Measurements from ENCODE around the gene INPP5A. TPM values are rescaled to one million over a fixed set of nuclear protein-coding genes. Genes with fewer than 3 reads are reported as not detected.
"Not testable (repeated sequence)": the region's sequence is repeated elsewhere in the genome, so short reads cannot be mapped to it uniquely, and the experiment has no call there.

Gene INPP5A
- total RNA-seq, 6 donors from 2014 or later, result 28.6 to 81.7 (median 44.8) TPM

GRCh38 chr10:132742167-132742836, 204.7 kb downstream of the INPP5A start:
- no peaks in the 10 kb centered on the region for H3K9me3 ChIP-seq
- TF ChIP-seq EP300 (IDR thresholded peaks at IDR 0.05), result no peak
- 91 to 92% methylated on average over 12 to 27 of the region's 27 CpGs for WGBS, 2 donors

GRCh38 chr10:132742837-132743194, 205.2 kb downstream of the INPP5A start:
- Histone ChIP-seq H3K4me1 (no peaks in the 10 kb centered on the region), H3K27ac (no peak overlapping the region), H3K36me3 (peaks cover 0 to 28% (median 13%) of the 10 kb centered on the region in 4 donors), H3K4me3 (no peak overlapping the region), H3K27me3 (no peaks in the 10 kb centered on the region), H3K9me3 (no peaks in the 10 kb centered on the region)
- 87 to 89% methylated on average over 11 to 12 of the region's 12 CpGs for WGBS, 2 donors
- no peak for ATAC-seq (ENCODE audit: low FRiP score in 2 of 2)
- TF ChIP-seq EP300 (IDR thresholded peaks at IDR 0.05) (no peak), POLR2A (IDR thresholded peaks at IDR 0.05) (no peak), POLR2AphosphoS5 (IDR thresholded peaks at IDR 0.05) (no peak), CTCF (IDR thresholded peaks at IDR 0.05) (no peak)
- DNase-seq, result peak in 1 of 2 donors; percentile 50

More at GRCh38 chr10:132742167-132742836, 204.7 kb downstream of the INPP5A start:
- DNase-seq (peak in 1 of 2 donors; percentile 59), ATAC-seq (ENCODE audit: low FRiP score in 2 of 2) (no peak)
- Histone ChIP-seq H3K27ac (no peak overlapping the region), H3K27me3 (no peaks in the 10 kb centered on the region), H3K4me1 (no peaks in the 10 kb centered on the region), H3K4me3 (no peak overlapping the region), H3K36me3 (peaks cover 0 to 28% (median 13%) of the 10 kb centered on the region in 4 donors)

GRCh38 chr10:132743196-132743924, 205.8 kb downstream of the INPP5A start:
- H3K27me3 ChIP-seq, H3K9me3 ChIP-seq, H3K4me3 ChIP-seq, H3K27ac ChIP-seq, H3K4me1 ChIP-seq: not testable (repeated sequence)
- ATAC-seq (ENCODE audit: low FRiP score in 2 of 2) (peak in 1 of 2 donors; percentile 77), DNase-seq (peak in 1 of 2 donors; percentile 53)
- H3K36me3 ChIP-seq, result peaks cover 0 to 26% (median 13%) of the 10 kb centered on the region in 4 donors
- WGBS, 2 donors, result 78 to 89% methylated on average over 15 to 25 of the region's 30 CpGs

DNA sequence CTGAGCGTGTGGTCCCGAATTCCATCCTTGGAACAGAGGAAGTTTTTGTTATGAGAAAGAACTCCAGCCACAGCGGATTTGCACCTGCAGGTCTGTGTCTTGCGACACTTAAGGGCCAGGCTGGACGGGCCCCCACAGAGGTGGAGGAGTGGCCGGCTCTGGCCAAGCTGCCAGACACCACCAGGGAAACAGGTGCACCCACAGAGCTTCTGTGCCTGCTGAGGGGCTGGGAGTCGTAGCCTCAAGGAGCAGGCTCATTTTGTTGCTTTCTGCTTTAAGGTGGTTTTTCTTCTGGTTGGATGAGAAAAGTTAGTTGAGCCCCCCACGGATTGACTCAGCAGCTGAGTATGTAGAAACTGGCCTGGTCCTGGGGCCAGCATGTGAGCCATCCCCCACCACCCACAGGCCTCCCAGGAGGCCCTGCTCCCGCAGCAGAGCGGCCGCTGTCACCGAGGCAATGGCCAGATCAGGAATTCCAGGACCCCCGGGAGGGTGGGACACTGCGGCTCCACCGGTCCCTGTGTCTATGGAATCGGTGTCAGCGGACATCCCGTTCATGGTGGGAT, 206.4 kb downstream of the INPP5A start:
- DNase-seq, result peak in 1 of 2 donors; percentile 48
- 91 to 92% methylated on average over 16 to 18 of the region's 18 CpGs for WGBS, 2 donors
- Histone ChIP-seq H3K4me3 (no peak overlapping the region), H3K4me1 (no peaks in the 10 kb centered on the region), H3K36me3 (peaks cover 0 to 26% (median 12%) of the 10 kb centered on the region in 4 donors), H3K27me3 (no peaks in the 10 kb centered on the region), H3K9me3 (no peaks in the 10 kb centered on the region), H3K27ac (no peak overlapping the region)
- ATAC-seq (ENCODE audit: low FRiP score in 2 of 2), result no peak
- no peak for TF ChIP-seq EP300 (IDR thresholded peaks at IDR 0.05)
- no peak for TF ChIP-seq POLR2A (IDR thresholded peaks at IDR 0.05)
- TF ChIP-seq POLR2AphosphoS5 (IDR thresholded peaks at IDR 0.05), result no peak
- no peak for TF ChIP-seq CTCF (IDR thresholded peaks at IDR 0.05)

GRCh38 chr10:132744839-132745238, 207.3 kb downstream of the INPP5A start:
- 98 to 100% methylated on average over 7 to 19 of the region's 19 CpGs for WGBS, 2 donors
- H3K4me3 ChIP-seq, result no peak overlapping the region
- H3K27me3 ChIP-seq, result no peaks in the 10 kb centered on the region
- DNase-seq (peak in 1 of 2 donors; percentile 67), ATAC-seq (ENCODE audit: low FRiP score in 2 of 2) (no peak)
- H3K4me1 ChIP-seq, result no peaks in the 10 kb centered on the region
- TF ChIP-seq POLR2A (IDR thresholded peaks at IDR 0.05) (no peak), POLR2AphosphoS5 (IDR thresholded peaks at IDR 0.05) (no peak), CTCF (IDR thresholded peaks at IDR 0.05) (no peak), EP300 (IDR thresholded peaks at IDR 0.05) (no peak)
- H3K9me3 ChIP-seq, result no peaks in the 10 kb centered on the region
- peaks cover 0 to 32% (median 17%) of the 10 kb centered on the region in 4 donors for H3K36me3 ChIP-seq
- H3K27ac ChIP-seq, result no peak overlapping the region

Measured in upper lobe of left lung (tissue), 6 donors.